Activated CD4-positive, CD25-positive, alpha-beta regulatory T cell treated with anti-CD3 and anti-CD28 coated beads, Interleukin-2, amount 50 U/mL, for 24 hours (primary cell): Measurements from ENCODE around the gene RAB40C.

Experiments
- ATAC-seq, 2 donors: fragments of 150-1000 bp; cut with Tn5 transposase; one replicate each; pipeline ENCODE4 v1.10.0; 2021; ENCODE audit warnings: mild to moderate bottlenecking in 1 of 2, moderate library complexity in 1 of 2

Gene RAB40C

GRCh38 chr16:559411-560203 lies 30.3 kb upstream of the RAB40C start:
- ATAC-seq: no peak

- ATAC-seq: no peak
These were observed 29.6 kb upstream of the RAB40C start, which contains the start of gene PRR35 for GRCh38 chr16:560204-560700. Gene PRR35 (plus strand): TSS chr16:560394. CDS start chr16:563295, 2,901 bp downstream.

GRCh38 chr16:560701-561412 lies 29.0 kb upstream of the RAB40C start:
- ATAC-seq: no peak

GRCh38 chr16:561413-561794 lies 28.5 kb upstream of the RAB40C start:
- no peak for ATAC-seq

GRCh38 chr16:561957-562938 lies 27.6 kb upstream of the RAB40C start:
- no peak for ATAC-seq

GRCh38 chr16:563072-563644 lies 26.7 kb upstream of the RAB40C start:
- no peak for ATAC-seq

GRCh38 chr16:564690-565418 lies 25.0 kb upstream of the RAB40C start:
- ATAC-seq: no peak

- ATAC-seq: no peak
These were observed 24.2 kb upstream of the RAB40C start for GRCh38 chr16:565419-566330.

- ATAC-seq: peak; percentile 34 to 44
These were observed 23.1 kb upstream of the RAB40C start, which contains the start of gene NHLRC4 for GRCh38 chr16:566475-567372. Gene NHLRC4 (plus strand): TSS chr16:567005. CDS start chr16:568048, 1,043 bp downstream.

GRCh38 chr16:567373-568256 lies 22.3 kb upstream of the RAB40C start:
- no peak for ATAC-seq

- no peak for ATAC-seq
These were observed 21.2 kb upstream of the RAB40C start for GRCh38 chr16:568401-569258.

- ATAC-seq: peak; percentile 73 to 85
These were observed 20.2 kb upstream of the RAB40C start, which contains the start of gene PIGQ for GRCh38 chr16:569445-570254. Gene PIGQ (plus strand): TSS chr16:569968. CDS start chr16:574075, 4,107 bp downstream.

GRCh38 chr16:572865-573650 lies 16.8 kb upstream of the RAB40C start:
- no peak for ATAC-seq

- no peak for ATAC-seq
These were observed 15.7 kb upstream of the RAB40C start for GRCh38 chr16:574021-574760.
